Pons (tissue), 1 donor: ENCODE measurements around the gene TRIM15.
A peak's percentile ranks its signal among the peaks of the same experiment; 100 is the strongest.
"Not testable (repeated sequence)": the region's sequence is repeated elsewhere in the genome, so short reads cannot be mapped to it uniquely, and the experiment has no call there.

ENCODE experiments used
- DNase-seq: peaks from one replicate; pipeline ENCODE4 v3.0.0-alpha.2; 2016; ENCODE audit warnings: low spot score

Gene TRIM15

GRCh38 chr6:30198166-30199084, 35.1 kb downstream of the TRIM15 start:
- no peak for DNase-seq

- no peak for DNase-seq
Observed at GRCh38 chr6:30200551-30201281, 37.4 kb downstream of the TRIM15 start.

- DNase-seq, result no peak
Observed at GRCh38 chr6:30202366-30202765, 39.0 kb downstream of the TRIM15 start.

GRCh38 chr6:30204116-30204515, 40.8 kb downstream of the TRIM15 start:
- DNase-seq, result peak; percentile 61

GRCh38 chr6:30206152-30206551, 42.8 kb downstream of the TRIM15 start:
- no peak for DNase-seq

- no peak for DNase-seq
Observed at GRCh38 chr6:30206799-30207618, 43.7 kb downstream of the TRIM15 start.

- DNase-seq, result no peak
Observed at GRCh38 chr6:30207619-30208295, 44.4 kb downstream of the TRIM15 start.

GRCh38 chr6:30211306-30211705, 48.0 kb downstream of the TRIM15 start:
- no peak for DNase-seq

GRCh38 chr6:30211899-30212298, 48.6 kb downstream of the TRIM15 start:
- DNase-seq, result no peak

- peak; percentile 97 for DNase-seq
Observed at GRCh38 chr6:30212865-30213666, 49.7 kb downstream of the TRIM15 start, which contains the start of gene TRIM26. Gene TRIM26 (minus strand): TSS chr6:30213406. CDS start chr6:30199103, 14,303 bp downstream.

GRCh38 chr6:30213667-30213956, 50.3 kb downstream of the TRIM15 start:
- DNase-seq, result no peak

GRCh38 chr6:30213957-30214656, 50.8 kb downstream of the TRIM15 start:
- DNase-seq, result peak; percentile 67

- no peak for DNase-seq
Observed at GRCh38 chr6:30214657-30214982, 51.3 kb downstream of the TRIM15 start.

- DNase-seq, result no peak
Observed at GRCh38 chr6:30216096-30216495, 52.8 kb downstream of the TRIM15 start.

- DNase-seq, result peak; percentile 52
Observed at GRCh38 chr6:30219244-30219643, 55.9 kb downstream of the TRIM15 start.

GRCh38 chr6:30221395-30221794, 58.0 kb downstream of the TRIM15 start:
- DNase-seq, result not testable (repeated sequence)

GRCh38 chr6:30221956-30222355, 58.6 kb downstream of the TRIM15 start:
- not testable (repeated sequence) for DNase-seq
